ENCODE results near the gene CAMTA1. TPM values are rescaled to one million over a fixed set of nuclear protein-coding genes. Genes with fewer than 3 reads are reported as not detected.

Gene CAMTA1
- total and polyA plus RNA-seq, 9 of the 15 experiments (the other 6 are each of a cell fraction or from before 2014, with no cell fraction given), result 43.9 to 161 (median 65.9) TPM

GRCh38 chr1:7770997-7771822 is 986.0 kb downstream of the CAMTA1 start, which contains the start of gene VAMP3 (continued):
- TF ChIP-seq TRIM25 (IDR thresholded peaks at IDR 0.05; ENCODE audit: borderline replicate concordance) (no peak), MAFK (IDR thresholded peaks at IDR 0.05; ENCODE audit: low read length) (no peak), ZNF696 (CRISPR knock-in tag; conservative IDR thresholded peaks at IDR 0.05) (no peak), HDAC2 (IDR thresholded peaks at IDR 0.05) (no peak), DIDO1 (tag; IDR thresholded peaks at IDR 0.05; ENCODE audit: low read depth) (peak; percentile 41; the same call in 1 of the 2 replicates), RBM39 (optimal IDR thresholded peaks at IDR 0.05; ENCODE audit: low read depth, low read length) (no peak), HNRNPK (IDR thresholded peaks at IDR 0.05; ENCODE audit: low read depth, low read length, poor library complexity, severe bottlenecking) (no peak), CEBPZ (IDR thresholded peaks at IDR 0.05; ENCODE audit: borderline replicate concordance, low read depth, low read length) (no peak), MNT (conservative IDR thresholded peaks at IDR 0.05) (peak; percentile 60 to 80; a peak in 3 of 4 replicates), BHLHE40 (IDR thresholded peaks at IDR 0.05; ENCODE audit: low read length) (no peak), ZNF57 (CRISPR knock-in tag; IDR thresholded peaks at IDR 0.05) (no peak), FOXJ2 (tag; IDR thresholded peaks at IDR 0.05) (no peak), TEAD1 (CRISPR knock-in tag; IDR thresholded peaks at IDR 0.05) (peak in 1 of 2 experiments; percentile 25; a peak in 1 of 4 replicates), ZBTB2 (IDR thresholded peaks at IDR 0.05) (0 out of 2 replicates have a peak, but pooled peaks have one; percentile 40), FOSL1 (tag; conservative IDR thresholded peaks at IDR 0.05) (no peak)
